Tibial nerve (tissue), 4 donors: Measurements from ENCODE around the gene LYPD4.

Experiments
- CTCF ChIP-seq, 5 experiments: fragments of 200-600 bp in 3 of 5; fragments of 450-650 bp in 2 of 5; sonication (generic) in 3 of 5; IDR thresholded peaks; one replicate each; pipeline ENCODE4 v1.5.1; 2016 to 2019; ENCODE audit warnings: antibody characterized with exemption in 5 of 5, mild to moderate bottlenecking in 3 of 5, moderate library complexity in 2 of 5
- EP300 ChIP-seq, 2 donors: sonication (generic); formaldehyde crosslinking; IDR thresholded peaks; one replicate each; pipeline ENCODE4 v1.6.1; 2017; ENCODE audit warnings: antibody characterized with exemption in 2 of 2, mild to moderate bottlenecking in 1 of 2
- POLR2A ChIP-seq, 2 donors: fragments of 450-650 bp; IDR thresholded peaks; one replicate each; pipeline ENCODE4 v1.6.1; 2017; ENCODE audit warnings: antibody characterized with exemption in 2 of 2, mild to moderate bottlenecking in 2 of 2, moderate library complexity in 2 of 2

GRCh38 chr19:41868989-41869300 lies 24.5 kb upstream of the LYPD4 start:
- TF ChIP-seq CTCF (IDR thresholded peaks at IDR 0.05) (no peak), POLR2A (IDR thresholded peaks at IDR 0.05) (no peak), EP300 (IDR thresholded peaks at IDR 0.05) (no peak)
